GM19043 (cell line): Measurements from ENCODE around the gene LCLAT1.
"Not testable (repeated sequence)": the region's sequence is repeated elsewhere in the genome, so short reads cannot be mapped to it uniquely, and the experiment has no call there.

Experiments
- ATAC-seq: cut with Tn5 transposase; IDR thresholded peaks from one replicate; pipeline ENCODE4 v1.9.1; 2021; ENCODE audit warnings: low read depth; ENCODE audit not compliant: unreplicated experiment

The LCLAT1 gene

DNA sequence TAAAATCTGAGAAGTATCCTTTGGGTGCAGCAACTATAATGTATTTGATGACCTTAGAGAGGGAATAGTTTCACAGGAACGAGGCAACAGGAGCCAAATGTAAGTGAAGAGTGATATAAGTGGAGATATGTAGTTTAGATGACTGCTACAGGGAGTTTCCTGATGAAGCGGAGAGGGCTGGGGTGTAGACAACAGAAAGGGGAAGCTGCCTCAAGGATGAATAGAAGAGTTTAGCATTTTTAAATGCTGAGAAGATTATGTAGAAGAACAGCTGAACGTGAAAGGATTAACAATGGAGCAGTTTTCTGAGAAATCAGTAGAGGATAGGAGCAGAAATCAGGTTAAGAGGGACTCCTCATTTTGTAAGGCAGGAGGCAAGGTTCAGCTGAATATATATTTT, 133.3 kb downstream of the LCLAT1 start:
- no peak for ATAC-seq

DNA sequence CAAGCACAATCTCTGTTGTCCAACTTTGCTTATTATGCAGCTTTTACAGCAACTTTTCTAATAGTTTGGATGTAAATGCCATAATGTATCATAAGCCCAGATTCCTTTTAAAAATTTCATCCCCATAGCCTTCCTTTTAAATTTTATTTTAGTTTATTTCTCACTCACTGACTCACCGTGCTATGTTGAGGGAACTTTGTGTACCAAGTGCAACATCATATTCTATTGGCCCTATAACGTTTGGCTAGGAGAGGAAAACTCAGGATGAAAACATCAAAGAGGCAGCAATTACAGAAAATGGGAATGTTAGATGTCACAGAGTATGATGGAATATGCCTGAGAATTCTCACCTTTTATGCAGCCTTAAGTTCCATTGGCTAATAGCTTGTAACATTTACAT, 135.5 kb downstream of the LCLAT1 start:
- ATAC-seq, result no peak

DNA sequence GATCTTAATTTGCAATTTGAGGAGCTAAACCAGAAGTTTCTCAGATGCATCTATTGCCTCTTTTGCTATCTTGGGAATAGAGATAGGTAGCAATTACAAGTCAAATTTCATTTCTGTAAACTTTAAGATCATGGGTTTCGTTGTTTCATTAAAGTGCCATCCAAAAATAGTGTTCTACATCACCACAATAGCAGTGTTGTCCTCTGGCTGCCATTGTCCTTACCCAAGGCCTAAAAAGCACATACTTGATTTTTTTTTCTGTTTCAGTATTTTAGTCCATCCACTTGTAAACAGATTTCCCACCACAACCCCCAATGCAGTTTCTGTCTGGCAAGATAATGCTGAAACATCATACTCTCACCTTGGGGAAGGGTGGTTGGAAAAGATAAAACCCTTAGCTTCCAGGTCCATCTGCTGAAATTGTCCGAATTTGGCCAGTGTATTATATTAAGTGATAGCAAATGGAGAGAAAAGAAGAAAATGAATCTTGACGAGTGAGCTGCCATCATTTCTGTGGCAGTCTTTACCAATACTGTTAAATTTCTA, 136.2 kb downstream of the LCLAT1 start:
- no peak for ATAC-seq

DNA sequence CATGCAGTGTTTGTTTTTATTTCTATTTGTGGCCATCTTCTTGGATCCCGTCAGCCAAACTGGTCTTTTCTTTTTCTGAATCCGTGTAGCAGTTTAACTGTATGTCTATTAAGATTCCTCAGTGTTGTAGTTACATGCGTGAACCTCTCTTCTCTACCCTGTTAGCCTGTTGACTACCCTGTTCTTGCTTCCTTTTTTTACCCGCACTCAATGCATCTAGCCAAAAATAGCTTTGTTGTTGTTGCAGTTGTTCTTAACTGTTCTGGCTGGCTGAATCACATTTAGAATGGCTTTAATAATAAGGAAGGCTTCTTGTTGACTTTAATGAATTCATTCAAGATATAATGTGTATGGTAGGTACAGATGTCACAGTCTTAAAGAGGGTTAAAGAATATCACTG, 137.1 kb downstream of the LCLAT1 start:
- no peak for ATAC-seq

DNA sequence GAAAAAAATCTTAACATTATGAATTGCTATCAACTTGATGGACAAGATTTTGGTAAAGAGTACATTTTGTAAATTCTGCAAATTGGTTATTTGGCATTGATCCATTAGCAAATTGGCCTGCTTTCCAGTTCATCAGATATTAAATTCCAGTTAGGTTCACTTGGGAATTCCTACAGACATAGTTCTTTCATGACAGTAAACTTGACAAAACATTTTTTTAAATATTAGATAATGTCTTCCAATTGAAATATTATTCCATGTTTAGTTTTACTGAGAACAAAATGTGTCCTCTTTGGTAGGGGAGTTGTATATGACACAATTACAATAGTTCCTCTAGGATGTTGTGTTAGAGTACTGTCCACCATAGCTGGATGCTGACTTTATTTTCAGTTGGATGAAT, 141.9 kb downstream of the LCLAT1 start:
- no peak for ATAC-seq

DNA sequence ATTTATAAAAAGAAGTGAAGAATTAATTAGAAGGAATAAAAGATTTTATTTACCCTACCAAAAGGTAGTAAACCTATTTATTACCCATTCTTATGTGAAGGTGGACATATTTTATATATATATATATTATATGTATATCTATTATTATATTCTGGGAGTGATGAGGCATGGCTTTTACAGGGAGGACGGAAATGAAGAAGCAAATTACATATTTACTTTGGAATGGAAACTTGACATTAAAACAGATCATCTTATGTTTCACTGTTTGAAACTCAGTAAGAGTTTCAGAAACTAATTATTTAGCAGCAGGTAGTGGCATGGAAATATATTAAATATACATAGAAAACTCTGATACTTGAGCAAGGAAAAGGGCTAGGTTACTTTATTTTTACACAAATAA, 143.4 kb downstream of the LCLAT1 start:
- no peak for ATAC-seq

DNA sequence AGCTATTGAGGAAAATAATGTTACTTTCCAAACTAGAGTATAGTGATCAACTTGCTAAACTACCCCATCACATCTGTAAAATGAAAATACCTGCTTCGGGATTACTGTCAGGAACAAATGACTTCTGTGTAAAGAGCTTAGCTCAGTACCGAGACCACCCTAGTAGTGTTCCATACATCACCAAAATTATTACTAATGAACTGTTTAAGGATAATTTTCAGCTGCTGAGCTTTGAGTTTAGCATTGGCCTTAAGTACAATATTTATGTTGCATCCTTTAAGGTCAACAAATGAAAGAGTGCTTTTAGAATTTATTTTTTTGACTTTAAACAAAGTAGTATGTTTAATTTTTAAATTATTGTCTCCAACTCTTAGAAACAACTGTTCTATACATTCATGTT, 144.1 kb downstream of the LCLAT1 start:
- ATAC-seq, result no peak

DNA sequence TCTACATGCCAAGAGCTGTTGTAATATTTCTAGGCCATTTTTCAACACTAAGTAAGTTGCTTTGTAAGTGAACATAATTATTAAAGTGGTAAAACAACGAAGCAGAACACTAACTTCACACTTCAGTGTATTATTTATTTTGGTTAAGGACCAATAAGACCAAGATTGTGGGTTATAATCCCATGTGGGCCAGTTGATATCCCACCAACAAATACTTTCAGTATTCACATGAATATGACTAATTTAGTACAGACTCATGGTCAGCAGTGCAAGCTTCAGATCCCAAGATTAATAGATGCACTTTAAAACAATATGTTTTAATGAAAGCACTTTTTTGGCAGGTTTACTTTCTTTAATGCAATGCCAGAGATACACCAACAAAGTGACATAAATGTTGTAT, 154.3 kb downstream of the LCLAT1 start:
- ATAC-seq, result no peak

DNA sequence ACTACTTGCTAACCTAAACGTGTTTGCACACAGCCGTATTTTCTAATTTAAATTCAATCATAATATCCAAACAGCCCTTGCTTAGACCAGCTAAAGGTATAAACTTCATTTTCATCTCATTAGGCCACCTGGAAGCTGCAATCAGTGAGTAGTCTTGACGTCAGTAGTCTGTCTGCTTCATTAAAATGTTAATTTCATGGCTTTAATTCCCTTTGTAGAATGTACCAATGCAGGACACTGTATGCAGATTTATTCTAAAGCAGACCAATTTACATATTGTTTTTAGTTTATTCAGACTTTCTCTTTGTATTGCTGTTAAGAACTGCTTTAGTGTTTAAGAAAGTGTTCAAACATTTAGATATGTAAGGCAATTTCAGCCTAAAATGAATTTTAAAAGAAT, 158.2 kb downstream of the LCLAT1 start:
- ATAC-seq, result no peak

DNA sequence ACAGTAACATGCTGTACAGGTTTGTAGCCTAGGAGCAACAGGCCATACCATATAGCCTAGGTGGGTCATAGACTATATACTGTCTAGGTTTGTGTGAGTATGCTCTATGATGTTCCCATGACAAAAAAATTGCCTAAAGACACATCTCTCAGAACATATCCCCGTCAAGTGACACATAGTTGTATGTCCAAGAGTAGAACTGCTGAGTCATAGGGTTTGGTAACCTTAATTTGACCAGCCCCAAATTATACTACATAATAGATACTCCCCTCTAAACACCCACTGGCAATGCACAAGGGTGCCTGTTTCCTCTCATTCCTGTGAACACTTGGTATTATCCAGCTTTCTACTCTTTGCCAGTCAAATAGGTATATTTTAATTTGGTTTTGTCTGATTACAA, 161.6 kb downstream of the LCLAT1 start:
- ATAC-seq, result no peak

DNA sequence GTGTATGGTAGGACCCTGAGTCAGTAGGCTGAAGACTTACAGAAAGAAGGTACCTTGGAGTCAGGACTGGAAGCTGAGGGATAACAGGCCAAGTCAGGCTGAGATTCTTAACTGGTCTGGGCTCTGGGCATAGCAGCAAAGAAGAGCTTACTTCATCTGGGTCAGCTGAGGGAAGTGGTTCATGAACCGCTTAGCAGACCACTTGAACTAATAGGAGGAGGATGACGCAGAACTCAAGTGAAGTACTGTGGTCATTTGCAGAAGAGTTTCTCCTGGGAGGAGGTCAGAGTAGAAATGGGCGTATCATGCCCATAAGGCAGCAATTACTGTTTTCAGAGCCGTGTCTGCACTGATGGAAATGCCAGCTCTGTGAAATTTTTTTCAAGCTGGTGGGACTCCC, 164.5 kb downstream of the LCLAT1 start:
- no peak for ATAC-seq

DNA sequence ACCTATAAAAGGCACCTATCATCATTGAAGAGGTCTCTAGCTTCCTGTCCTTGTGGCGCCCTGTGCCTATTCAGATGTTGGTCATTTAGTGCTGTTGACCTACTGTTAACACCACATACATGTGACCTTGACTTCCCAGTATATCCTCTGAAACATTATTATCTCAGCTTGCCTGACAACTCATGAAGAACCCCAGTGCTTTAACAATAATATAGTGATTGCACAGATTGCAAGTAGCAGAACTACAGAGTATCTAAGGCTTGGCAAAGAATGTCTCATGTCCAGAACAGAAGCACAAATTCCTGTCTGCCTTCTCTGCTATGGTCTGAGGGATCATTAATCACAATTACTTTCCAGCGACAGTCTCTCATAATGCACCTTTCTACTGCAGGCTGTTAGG, 165.3 kb downstream of the LCLAT1 start:
- no peak for ATAC-seq

DNA sequence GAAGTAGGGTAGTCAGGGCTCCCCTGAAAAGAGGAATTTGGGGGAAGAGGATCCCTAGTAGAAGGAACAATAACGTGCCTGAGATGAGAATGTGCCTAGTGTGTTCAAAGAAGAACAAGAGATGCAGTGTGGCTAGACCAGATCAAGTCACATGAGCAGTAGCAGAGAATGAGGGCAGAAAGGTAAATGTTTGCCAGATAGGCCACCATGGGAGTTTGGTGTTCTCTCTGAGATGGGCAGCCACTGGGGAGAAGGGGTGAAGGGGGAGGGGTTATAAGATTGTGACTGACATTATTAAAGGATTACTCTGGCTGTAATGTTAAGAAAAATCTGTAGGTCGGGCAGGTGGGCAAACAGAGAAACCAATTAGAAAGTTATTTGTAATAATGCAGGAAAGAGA, 166.0 kb downstream of the LCLAT1 start:
- no peak for ATAC-seq

DNA sequence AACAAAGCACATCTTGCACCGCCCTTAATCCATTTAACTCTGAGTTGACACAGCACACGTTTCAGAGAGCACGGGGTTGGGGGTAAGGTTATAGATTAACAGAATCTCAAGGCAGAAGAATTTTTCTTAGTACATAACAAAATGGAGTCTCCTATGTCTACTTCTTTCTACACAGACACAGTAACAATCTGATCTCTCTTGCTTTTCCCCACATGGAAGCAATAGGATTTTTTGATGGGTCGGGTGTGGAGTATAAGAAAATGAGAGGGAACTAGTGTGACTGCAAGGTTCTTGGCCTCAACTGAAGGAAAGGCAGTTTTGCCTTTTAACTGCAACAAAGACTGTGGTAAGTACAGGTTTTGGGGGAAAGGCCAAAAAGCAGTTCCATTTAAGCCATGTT, 167.2 kb downstream of the LCLAT1 start:
- not testable (repeated sequence) for ATAC-seq

DNA sequence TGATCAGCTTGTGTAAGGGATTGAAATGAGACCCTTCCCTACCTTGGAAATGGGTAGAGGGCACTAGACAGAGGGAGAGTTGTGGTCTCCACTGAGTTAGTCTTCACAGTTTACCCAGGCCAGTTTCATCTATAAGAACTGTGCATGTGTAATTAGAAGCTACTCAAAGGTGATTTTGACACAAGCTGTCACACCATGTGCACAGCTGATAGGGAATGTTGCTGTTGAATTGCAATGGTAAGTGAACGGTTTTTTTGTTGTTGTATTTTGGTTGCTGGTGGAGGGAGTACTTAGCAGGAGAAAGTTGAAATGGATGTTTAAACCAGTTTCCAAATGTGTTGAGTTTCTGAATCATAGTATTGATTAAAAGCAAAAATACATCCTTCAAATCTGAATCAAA, 168.9 kb downstream of the LCLAT1 start:
- ATAC-seq, result no peak

DNA sequence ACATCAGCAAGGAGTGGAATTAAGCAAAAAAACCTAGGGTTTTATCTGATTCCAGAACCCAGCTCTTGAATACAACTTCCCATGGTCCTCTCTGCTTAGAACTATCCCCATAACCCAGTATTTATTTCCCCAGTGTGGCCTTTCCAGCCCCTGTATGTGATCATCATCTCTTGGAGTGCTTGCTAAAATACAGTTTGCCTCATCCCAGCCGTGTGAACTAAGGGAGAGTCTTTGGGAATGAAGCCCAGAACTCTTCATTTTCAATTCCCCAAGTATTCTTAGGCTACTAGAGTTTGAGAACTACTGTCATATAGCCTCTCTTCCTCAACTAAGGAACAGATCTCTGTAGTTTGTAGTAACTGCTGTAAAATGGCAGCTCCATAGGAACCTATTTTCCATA, 173.1 kb downstream of the LCLAT1 start:
- ATAC-seq, result no peak

DNA sequence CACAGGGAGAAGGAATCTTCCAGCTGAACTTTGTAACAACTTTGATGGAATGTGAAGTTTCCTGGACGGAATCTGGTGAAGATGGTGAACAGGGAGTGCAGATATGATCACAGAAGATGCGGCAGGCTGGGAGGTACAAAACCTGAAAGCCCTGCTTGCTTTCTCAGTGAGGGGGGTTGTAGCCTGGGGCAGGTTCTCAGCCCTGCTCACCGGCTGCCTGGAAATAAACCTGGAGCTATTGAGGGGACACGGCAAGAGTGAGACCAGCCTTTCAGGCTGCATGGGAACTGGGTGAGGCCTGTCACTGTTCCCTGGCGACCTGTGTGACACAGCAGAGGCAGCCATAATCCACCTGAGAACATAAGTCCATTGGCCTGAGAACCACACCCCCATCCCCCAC, 174.8 kb downstream of the LCLAT1 start:
- ATAC-seq, result no peak

DNA sequence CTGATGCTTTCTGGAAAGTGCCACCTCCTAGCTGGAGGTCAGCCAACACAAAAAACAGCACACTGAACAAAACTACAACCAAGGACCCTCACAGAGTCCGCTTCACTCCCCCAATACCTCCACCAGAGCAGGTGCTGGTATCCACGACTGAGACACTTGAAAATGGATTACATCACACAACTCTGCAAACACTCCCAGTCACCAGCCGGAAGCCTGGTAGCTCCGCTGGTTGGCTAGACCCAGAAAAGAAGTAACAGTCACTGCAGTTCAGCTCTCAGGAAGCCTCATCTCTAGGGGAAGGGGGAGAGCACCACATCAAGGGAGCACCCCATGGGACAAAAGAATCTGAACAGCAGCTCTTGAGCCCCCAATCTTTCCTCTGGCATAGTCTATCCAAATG, 175.4 kb downstream of the LCLAT1 start:
- no peak for ATAC-seq

DNA sequence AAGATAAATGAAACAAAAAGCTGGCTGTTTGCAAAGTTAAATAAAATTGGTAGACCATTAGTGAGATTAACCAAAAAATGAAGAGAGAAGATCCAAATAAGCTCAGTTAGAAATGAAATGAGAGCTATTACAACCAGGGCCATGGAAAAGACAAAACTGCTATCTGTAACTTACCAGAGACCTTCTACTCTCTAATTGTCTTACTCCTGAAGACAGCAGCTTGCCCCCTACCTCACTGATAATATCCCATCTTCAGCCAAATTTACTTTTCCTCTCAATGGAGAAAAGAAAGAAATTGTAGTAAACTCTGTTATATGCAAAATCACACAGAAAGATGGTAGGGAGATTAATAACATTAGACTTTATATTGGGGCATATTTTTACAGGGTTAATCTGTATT, 178.2 kb downstream of the LCLAT1 start:
- no peak for ATAC-seq

DNA sequence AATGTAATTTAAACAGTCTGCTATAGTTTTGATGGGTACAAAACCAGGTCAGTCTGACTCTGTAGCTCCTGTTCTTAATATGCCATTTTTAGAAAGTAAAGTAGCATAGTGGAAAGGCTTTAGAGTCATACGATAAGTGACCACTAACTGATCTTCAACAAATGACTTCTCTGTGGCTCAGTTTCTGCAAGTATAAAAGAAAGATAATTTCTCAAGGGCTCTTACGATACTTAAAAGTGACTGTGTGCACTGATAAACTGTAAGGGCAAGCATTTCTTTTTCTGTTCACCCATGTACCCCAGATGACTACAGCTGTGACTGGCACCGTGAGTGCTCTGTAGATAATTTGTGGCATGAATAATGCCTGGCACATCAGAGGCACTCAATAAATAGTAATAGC, 178.7 kb downstream of the LCLAT1 start:
- no peak for ATAC-seq

DNA sequence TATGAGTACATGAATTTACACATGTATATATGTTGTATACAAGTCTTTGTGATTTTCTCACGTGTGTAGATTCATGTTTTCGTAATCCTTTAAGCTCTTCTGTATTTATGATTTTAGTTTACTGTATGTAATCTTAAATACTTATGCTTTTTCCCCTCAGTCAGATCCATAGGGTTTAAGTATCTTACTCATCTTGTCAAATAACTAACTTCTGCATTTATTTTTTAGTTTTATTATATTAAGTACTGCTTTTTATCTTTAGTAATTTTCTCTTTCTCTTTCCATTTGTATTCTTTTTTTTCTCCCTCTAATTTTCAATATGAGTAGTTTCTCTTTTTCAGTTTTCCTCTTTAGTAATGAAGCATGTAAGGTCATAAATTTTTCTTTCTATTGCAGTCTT, 179.4 kb downstream of the LCLAT1 start:
- no peak for ATAC-seq

DNA sequence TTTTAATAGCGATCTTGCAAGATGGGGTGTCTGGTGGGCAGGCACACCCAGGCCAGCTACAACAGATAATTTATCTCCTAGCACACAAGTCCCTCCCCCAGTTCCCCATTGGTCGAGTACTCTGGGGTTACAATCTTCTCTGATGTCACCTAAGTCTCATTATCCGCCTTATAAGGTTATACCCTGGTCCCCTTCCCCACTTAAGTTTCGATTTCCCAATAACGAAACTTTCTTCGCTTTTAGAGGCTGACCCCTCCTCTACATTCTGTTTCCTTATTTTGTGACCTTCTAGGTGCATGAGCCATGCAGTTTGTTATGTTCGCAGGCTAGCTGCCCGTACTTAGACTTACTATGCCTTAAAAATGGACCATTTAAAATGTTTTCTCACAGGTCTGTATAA, 180.1 kb downstream of the LCLAT1 start:
- ATAC-seq, result no peak

DNA sequence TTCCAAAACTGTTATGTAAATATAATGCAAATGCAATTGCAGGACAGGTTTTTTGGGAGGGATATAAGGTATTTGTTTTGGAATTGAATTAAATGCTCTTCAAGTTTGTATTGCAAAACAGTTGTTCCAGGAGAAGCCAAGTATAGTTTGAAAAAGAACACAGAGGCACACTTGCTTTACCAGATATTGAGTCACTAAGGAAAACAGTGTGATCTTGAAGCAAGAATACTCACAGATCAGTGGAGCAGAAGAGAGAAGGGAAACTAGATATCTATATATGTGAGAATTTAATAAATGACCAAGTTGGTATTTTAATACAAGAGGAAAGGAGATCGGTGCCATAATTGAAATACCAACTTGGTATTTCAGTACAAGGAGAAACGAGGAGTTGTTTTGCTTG, 181.3 kb downstream of the LCLAT1 start:
- ATAC-seq, result no peak
